ENCODE data around the gene RPS4Y1. TPM values are rescaled to one million over a fixed set of nuclear protein-coding genes. Genes with fewer than 3 reads are reported as not detected.

Gene RPS4Y1
- total and polyA plus RNA-seq, 2 of the 8 experiments (the other 6 are each of a cell fraction or from before 2014, with no cell fraction given), result 259 to 790 TPM

- TF ChIP-seq MAFK (IDR thresholded peaks at IDR 0.05; ENCODE audit: low read depth, low read length), result no peak
- TF ChIP-seq ATF3 (IDR thresholded peaks at IDR 0.05; ENCODE audit: insufficient read depth, low read depth, low read length), result no peak
- TF ChIP-seq ASH2L (IDR thresholded peaks at IDR 0.05; ENCODE audit: low read length), result no peak
- no peak for TF ChIP-seq BCL11A (IDR thresholded peaks at IDR 0.05; ENCODE audit: low read depth in 2 of 2, low read length in 2 of 2)
- no peak for TF ChIP-seq NANOG (IDR thresholded peaks at IDR 0.05; ENCODE audit: insufficient read depth, low read depth, low read length, poor library complexity, severe bottlenecking)
- TF ChIP-seq CHD2 (IDR thresholded peaks at IDR 0.05; ENCODE audit: low read length), result no peak
- no peak for TF ChIP-seq SP2 (IDR thresholded peaks at IDR 0.05; ENCODE audit: low read length)
These were observed 19.1 kb downstream of the RPS4Y1 start (continued) for GRCh38 chrY:2860511-2860910.

Data from H1 (cell line).